Left ventricle myocardium inferior (tissue), 1 donor: ENCODE measurements around the gene HOTAIR. TPM values are rescaled to one million over a fixed set of nuclear protein-coding genes. Genes with fewer than 3 reads are reported as not detected.

ENCODE experiments used
- DNase-seq: peaks from one replicate; pipeline ENCODE4 v3.0.0-alpha.2; 2020
- H3K27ac ChIP-seq: fragments of 200-600 bp; replicated peaks from 2 replicates; pipeline ENCODE4 v1.8.0; 2021
- H3K27me3 ChIP-seq: fragments of 200-600 bp; 2 replicates; pipeline ENCODE4 v1.8.0; 2021; ENCODE audit warnings: low read depth
- H3K36me3 ChIP-seq: fragments of 200-600 bp; 2 replicates; pipeline ENCODE4 v1.8.0; 2021
- H3K4me1 ChIP-seq: fragments of 200-600 bp; 2 replicates; pipeline ENCODE4 v1.8.0; 2021
- H3K4me3 ChIP-seq: fragments of 200-600 bp; 2 replicates; pipeline ENCODE4 v1.8.0; 2021; ENCODE audit warnings: mild to moderate bottlenecking, moderate library complexity
- H3K9me3 ChIP-seq: fragments of 200-600 bp; replicated peaks from 2 replicates; pipeline ENCODE4 v1.8.0; 2021
- CTCF ChIP-seq: fragments of 200-600 bp; IDR thresholded peaks from 2 replicates; pipeline ENCODE4 v1.8.0; 2021; ENCODE audit warnings: antibody characterized with exemption, mild to moderate bottlenecking, borderline replicate concordance
- intact Hi-C: fragments of 100-400 bp; cut with micrococcal nuclease; formaldehyde crosslinking; loops from one replicate; pipeline ENCODE4 v1.11.0; 2022
- total RNA-seq: library from RNA; stranded (reverse); fragmentation: NEBNext Ultra II Directional; extraction: Animal tissue kit (Norgen Biotek cat#: 25700); gene quantifications from one replicate; pipeline ENCODE4 v1.2.1, GENCODE V29; 2021
- donor health status: DM: no; HTN: yes; CAD: no; lungs with severe emphysema.

HOTAIR gene
- total RNA-seq, 1 donor from 2014 or later = not detected

GRCh38 chr12:53968214-53969127, 6.3 kb downstream of the HOTAIR start:
- Histone ChIP-seq H3K4me1 (peaks cover 19% of the 10 kb centered on the region), H3K36me3 (no peaks in the 10 kb centered on the region), H3K27me3 (peaks cover 100% of the 10 kb centered on the region), H3K9me3 (no peaks in the 10 kb centered on the region), H3K27ac (no peak overlapping the region), H3K4me3 (no peak overlapping the region)
- intact Hi-C loops = no loop called here
- no peak for DNase-seq
- no peak for TF ChIP-seq CTCF

- DNase-seq = no peak
- Histone ChIP-seq H3K9me3 (no peaks in the 10 kb centered on the region), H3K36me3 (no peaks in the 10 kb centered on the region), H3K27me3 (peaks cover 100% of the 10 kb centered on the region), H3K4me1 (peaks cover 14% of the 10 kb centered on the region), H3K27ac (no peak overlapping the region), H3K4me3 (no peak overlapping the region)
- intact Hi-C loops = no loop called here
- TF ChIP-seq CTCF = no peak
Measured at GRCh38 chr12:53967421-53967925, 7.3 kb downstream of the HOTAIR start.

DNA sequence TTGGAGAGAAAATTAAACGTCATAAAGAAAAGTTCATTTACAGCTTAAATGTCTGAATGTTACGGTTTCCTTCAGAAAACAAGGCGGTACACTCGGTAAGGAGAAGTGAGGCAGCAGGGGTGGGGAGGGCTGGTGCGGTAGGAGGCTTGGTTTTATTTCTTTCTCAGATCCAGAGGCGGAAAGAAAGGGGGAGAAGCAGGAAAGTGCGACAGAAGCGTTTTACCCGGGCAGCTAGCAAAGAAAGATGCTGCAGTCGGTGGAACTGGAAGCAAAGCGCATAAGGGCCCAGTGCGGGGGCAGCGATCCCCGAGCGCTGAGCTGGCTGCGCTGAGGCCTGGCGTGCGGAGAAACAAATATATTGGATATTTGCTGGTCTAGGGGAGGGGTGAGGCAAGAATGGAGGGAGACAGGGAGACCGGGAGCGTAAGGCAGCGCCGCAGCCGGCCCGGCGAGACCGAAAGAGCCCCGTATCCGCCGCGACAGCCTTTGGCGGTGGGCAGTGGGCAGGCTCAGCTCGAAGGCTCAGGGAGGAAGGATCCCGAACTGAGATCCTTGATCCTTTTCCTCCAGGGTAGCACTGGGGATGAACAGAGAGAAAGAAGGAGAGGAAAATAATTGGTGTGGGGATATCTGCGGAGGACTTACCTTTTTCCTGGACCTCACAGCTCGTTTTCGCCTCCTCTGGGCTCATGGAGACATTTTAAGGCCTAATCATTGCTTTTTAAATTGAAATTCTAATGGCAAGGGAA, 8.2 kb downstream of the HOTAIR start:
- intact Hi-C loops = no loop called here
- no peak overlapping the region for H3K27ac ChIP-seq
- H3K4me1 ChIP-seq = peaks cover 14% of the 10 kb centered on the region
- peak overlapping the region; percentile 3 for H3K4me3 ChIP-seq
- H3K9me3 ChIP-seq = no peaks in the 10 kb centered on the region
- DNase-seq = no peak
- peaks cover 100% of the 10 kb centered on the region for H3K27me3 ChIP-seq
- no peak for TF ChIP-seq CTCF
- no peaks in the 10 kb centered on the region for H3K36me3 ChIP-seq

DNA sequence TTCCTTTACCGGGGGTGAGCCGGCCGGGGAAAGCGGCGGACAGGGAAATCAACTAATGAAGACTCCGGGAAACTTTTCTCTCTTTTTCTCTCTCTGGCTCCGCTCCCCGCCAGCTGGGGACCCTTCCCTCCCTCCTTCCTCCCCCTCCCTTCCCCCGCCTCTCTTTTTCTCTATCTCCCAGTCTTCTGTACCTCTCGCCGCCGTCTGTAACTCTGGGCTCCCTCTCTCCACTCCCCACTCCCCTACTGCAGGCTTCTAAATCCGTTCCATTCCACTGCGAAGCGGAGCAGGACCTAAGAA, 8.7 kb downstream of the HOTAIR start:
- H3K9me3 ChIP-seq = no peaks in the 10 kb centered on the region
- TF ChIP-seq CTCF = no peak
- H3K27me3 ChIP-seq = peaks cover 100% of the 10 kb centered on the region
- H3K4me1 ChIP-seq = peaks cover 17% of the 10 kb centered on the region
- no peak for DNase-seq
- no peak overlapping the region for H3K27ac ChIP-seq
- no peaks in the 10 kb centered on the region for H3K36me3 ChIP-seq
- intact Hi-C loops = no loop called here
- H3K4me3 ChIP-seq = no peak overlapping the region

DNA sequence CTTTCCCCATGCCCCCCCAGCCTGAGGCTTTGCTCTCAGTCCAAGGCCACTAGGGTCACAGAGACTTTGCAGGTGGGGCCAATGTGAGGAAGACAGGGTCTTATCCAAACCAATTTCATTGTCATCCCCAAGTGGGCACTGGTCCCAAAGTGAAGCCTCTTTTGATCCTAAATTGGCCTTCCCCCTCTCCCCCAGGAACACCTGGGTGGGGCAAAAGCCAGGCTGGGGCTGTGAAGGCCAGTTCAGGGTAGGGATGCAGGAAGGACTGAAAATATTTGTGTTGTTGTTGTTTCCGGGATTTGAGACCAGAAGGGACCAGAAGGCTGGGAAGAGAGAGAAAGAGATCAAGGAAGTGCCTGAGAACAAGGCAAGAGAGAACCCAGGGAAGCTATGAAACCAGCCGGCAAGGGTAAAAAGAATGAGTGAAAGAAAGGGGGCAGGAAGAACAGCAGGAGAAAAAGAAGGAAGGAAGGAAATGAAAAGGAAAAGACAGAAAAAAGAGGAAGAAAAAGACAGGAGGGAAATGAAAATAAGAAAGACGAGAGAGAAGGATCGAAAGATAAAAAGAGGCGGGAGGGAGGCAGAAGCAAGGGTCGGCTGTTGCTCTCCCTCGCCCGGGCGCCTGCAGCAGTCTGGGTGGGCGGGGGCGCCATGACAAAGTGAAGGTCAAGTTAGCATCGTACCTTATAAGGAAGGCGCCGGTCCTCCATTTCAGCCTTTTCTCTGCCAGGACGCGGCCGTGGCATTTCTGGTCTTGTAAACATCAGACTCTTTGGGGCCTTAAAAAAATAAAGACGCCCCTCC, 9.3 kb downstream of the HOTAIR start:
- no peak for TF ChIP-seq CTCF
- Histone ChIP-seq H3K9me3 (no peaks in the 10 kb centered on the region), H3K36me3 (no peaks in the 10 kb centered on the region), H3K4me3 (no peak overlapping the region), H3K4me1 (peaks cover 22% of the 10 kb centered on the region), H3K27me3 (peaks cover 100% of the 10 kb centered on the region), H3K27ac (no peak overlapping the region)
- DNase-seq = no peak
- intact Hi-C loops = no loop called here
